ENCODE measurements around the gene TMEM150C.

- no peak for TF ChIP-seq CTCF (conservative IDR thresholded peaks at IDR 0.05; ENCODE audit: low read depth, low read length)
- no peak for TF ChIP-seq EZH2 (IDR thresholded peaks at IDR 0.05; ENCODE audit: low read length, unreplicated experiment)
Observed at GRCh38 chr4:82515705-82516104, 46.1 kb downstream of the TMEM150C start.

All from PC-3 (cell line).